GM21526 (cell line): ENCODE data around the gene PDZRN4.
"Not testable (repeated sequence)": the region's sequence is repeated elsewhere in the genome, so short reads cannot be mapped to it uniquely, and the experiment has no call there.

ENCODE experiments used
- ATAC-seq: cut with Tn5 transposase; IDR thresholded peaks from one replicate; pipeline ENCODE4 v1.9.1; 2021; ENCODE audit warnings: moderate library complexity; ENCODE audit not compliant: unreplicated experiment, low FRiP score

PDZRN4 gene

DNA sequence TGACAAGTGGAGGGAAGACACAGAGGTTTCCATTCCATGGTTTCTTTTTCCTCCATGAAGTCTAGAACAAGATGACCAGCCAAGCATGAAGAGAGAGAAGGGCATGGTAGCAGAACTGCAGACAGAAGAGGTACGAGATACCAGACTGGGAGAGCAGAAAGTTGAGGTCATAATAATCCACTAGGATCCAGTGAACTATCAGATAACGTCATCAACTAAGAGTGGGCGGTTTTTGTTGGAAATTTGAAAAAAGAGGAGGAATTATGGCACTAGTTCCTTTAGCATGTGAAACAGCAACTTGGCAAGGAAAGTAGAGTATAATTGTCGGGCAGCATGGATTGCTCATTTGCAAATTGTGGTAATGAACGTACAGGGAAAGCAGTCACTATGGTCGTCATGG lies 357.6 kb downstream of the PDZRN4 start:
- no peak for ATAC-seq

DNA sequence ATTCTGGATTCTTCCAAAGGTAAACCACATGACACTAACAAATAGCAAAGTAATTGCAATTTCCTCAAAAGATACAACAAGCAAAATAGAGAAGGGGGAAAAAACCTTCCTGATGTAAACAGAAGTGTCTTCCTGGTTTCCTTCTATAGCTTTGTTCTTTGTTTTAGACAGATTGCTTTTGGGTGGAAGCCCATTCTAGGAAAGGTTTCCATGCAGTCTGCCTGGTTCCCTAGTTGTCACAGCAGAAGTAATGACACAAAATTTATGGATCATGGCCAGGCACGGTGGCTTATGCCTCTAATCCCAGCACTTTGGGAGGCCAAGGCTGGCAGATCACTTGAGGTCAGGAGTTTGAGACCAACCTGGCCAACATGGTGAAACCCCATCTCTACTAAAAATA lies 359.0 kb downstream of the PDZRN4 start:
- ATAC-seq = not testable (repeated sequence)

DNA sequence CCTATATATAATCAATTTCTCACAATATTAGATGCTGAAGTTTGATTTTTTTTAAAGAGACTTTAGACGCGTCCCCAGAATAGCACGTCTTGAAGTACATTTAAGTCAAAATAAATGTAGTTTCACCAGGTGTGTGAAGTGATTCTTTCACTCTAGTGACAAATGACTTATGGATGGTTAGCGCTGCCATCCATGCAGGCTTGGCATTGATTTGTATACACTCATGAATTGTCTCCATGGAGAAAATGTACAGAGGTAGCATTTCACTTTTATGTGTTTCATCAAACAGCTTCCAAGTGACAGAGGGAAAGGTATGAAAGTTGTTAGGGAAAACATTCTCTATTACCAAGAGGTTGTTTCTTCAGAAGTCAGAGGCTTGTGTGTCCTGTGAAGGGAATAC lies 360.8 kb downstream of the PDZRN4 start:
- no peak for ATAC-seq

DNA sequence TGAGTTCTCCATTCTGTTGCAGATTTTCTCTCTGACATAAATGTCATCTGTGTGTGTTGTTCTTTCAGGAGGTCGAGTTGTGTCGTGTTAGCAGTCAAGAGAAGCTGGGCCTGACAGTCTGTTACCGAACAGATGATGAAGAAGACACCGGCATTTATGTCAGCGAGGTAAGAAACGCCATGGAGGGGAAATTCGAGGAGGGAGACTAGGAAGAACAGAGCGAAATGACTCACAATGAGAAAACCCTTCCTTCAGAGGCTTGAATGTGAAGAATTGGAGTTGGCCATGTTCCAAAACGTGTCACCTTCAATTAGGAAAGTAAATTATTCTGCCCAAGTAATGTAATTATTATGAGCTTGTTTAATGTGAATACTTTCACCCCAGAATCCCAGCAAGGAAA lies 364.5 kb downstream of the PDZRN4 start:
- ATAC-seq = no peak

DNA sequence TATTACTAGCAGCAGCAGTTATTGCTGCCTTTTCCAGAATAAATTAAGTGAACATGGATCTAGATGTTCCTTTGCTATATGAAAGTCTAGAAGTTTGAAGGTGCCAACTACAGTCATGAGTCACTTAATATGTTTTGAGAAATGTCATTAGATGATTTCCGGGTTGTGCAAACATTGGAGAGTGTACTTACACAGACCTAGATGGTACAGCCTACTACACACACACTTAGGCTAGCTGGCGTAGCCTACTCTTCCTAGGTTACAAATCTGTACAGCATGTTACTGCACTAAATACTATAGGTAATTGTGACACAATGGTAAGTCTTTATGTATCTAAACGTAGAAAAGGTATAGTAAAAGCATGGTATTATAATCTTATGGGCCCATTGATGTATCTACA lies 368.1 kb downstream of the PDZRN4 start:
- ATAC-seq = no peak

DNA sequence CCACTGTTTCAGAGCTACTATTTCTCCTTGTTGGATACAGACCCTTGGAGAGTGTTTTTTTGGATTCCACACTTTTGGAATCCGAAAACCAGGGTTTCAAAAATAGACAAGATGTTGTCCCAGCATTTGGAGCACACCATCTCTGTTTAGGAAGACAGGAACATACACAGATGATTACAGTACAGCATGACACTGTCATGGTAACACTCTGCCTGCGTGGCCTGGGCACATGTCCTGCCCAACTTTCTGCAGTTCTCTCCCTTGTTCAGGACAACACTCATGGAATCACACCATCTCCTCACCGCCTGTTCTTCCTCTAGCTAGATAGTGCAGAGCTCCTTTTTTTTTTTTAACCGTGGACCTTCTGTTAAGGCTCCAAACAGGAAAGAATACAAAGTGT lies 369.2 kb downstream of the PDZRN4 start:
- ATAC-seq = no peak

DNA sequence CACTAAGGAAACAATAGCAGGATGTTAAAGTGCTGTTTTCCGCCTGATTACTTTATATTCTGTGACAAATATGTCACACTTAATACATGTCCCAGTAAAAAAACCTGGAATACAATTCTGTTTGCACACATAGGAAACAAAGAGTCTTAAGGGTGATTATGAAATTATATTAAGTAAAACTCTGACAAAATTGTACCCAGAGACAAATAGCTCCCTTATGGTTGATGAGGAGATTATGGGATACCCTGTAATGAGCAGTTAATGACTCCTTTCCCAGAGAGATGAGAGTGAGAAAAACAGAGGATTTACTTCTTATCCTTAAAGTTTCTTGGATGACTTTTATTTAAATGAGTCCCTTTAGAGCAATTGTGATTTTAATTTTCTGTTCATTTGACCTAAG lies 370.6 kb downstream of the PDZRN4 start:
- no peak for ATAC-seq

DNA sequence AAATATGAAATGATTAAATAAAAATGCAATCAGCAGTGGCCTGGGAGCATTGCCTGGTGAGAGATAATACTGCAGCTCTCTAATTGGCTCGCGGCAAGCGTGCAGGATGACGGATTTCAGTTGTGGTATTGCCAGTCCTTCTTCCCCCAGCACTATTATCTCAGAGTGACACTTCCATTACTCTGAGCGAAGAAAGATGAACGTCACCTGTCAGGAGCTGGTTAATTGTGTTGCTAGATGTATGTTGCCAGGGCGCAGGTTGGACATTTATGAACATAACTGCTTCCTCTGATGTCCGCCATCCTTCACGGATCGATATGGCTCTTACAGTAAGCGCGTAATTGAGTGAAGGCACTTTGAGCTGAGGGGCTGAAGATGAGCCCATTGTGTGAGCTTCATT lies 374.9 kb downstream of the PDZRN4 start:
- ATAC-seq = no peak

DNA sequence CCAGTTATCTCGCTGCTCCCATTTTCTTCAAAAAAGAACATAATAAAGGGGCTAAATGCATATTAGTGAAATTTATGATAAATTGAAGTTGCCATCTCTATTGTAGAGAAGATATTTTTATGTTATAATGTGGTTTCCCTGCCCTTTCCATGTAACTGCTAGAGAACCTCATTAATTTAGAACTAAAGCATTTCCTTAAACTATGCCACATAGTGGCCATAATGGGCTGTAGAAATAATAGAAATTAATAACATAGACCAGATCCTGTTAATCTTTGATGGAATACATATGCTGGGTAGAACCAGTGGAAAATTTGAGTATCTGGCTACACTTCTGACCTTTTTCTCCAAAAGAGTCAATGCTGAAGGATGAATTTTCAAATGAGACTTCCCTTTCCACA lies 376.7 kb downstream of the PDZRN4 start:
- no peak for ATAC-seq

DNA sequence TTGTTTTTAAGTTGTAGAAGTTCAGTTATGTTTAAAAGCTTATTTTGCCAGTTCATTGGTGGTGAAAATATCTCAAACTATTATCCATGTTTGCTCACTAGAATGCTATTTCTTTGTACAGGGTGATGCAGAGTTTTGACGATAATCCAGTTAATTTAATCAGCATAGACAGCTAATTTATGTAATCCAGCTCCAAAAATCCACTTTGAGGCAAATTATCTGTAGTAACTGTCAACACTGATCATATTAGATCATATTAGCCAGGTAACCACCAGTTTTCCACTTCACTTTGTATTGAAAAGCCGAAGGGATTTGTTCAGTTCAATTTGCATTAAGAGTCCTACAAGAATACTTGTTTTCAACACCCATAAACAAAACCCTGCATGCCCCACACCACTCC lies 378.6 kb downstream of the PDZRN4 start:
- no peak for ATAC-seq

DNA sequence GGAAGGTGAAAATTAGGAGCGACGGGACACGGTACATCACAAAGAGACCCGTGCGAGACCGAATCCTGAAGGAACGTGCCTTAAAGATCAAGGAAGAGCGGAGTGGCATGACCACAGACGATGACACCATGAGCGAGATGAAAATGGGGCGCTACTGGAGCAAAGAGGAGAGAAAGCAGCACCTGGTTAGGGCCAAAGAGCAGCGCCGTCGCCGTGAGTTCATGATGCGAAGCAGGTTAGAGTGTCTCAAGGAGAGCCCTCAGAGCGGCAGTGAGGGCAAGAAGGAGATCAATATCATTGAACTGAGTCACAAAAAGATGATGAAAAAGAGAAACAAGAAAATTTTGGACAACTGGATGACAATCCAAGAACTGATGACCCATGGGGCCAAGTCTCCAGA lies 385.3 kb downstream of the PDZRN4 start:
- ATAC-seq = no peak

DNA sequence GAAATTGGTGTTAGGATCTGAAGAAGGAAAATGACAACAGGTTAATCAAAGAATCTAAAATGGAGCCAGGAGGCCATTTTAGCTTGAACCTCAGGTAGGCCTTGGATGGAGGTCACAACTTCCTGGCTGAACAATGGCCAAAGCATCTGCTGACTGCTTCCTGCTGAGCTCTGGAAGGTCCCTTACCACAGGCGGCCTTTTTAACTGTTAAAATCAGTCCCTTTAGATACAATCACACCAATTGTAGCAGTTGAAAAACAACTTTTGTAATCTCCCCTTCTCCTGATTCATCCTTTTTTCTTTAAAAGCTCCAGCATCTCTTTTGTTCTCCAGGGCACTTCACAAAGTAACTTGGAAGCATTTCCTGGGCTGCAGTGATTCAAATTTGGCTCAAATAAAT lies 388.8 kb downstream of the PDZRN4 start:
- no peak for ATAC-seq

DNA sequence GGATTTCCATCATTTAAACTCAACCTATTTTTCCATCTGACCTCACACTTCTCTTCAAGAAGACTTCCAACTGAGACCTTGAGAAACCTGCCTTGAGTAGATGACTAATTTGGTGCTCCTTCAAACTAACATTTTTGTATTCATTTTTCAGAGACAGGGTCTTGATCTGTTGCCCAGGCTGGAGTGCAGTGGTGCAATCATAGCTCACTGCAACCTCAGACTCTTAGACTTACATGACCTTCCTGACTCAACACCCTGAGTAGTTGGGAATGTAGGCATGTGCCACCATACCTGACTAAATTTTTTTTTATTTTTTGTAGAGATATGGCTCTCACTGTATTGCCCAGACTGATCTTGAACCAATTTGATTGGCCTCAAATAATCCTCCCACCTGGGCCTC lies 389.9 kb downstream of the PDZRN4 start:
- no peak for ATAC-seq

DNA sequence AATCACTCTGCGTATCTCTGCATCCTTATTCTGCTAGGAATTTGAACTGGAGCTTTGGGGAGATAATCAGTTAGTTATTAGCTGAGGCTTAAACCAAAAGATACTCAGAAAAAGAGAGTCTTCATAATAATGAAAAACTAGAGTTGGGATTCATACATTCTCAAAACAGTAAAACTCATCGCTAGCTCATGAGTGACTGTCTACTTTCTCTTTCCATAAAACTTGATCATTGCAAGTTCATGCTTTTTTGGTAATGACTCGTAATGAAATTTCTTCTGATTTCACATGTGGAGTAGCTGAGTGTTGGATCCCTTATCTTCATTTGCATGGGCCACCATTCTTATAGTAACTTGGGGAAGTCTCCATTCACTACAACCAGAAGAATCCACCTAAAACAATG lies 397.7 kb downstream of the PDZRN4 start:
- no peak for ATAC-seq

DNA sequence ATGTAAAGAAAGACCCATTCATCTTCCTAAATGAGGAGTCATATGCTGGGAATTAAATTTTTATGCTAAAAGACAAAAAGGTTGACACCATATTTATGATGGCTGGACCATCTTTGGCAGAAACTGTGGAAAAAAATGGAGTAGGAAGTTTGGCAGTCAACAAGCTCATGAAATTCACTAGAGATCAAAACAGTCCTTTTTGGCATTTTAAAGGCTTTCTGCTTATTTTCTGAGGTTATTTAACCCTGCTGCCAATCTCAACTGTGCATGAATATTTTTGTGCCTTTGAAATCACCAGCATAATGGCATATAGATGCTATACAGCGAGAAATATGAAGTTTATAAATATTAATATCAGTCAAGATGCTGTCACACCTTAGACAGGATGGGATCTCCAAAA lies 399.5 kb downstream of the PDZRN4 start:
- no peak for ATAC-seq

DNA sequence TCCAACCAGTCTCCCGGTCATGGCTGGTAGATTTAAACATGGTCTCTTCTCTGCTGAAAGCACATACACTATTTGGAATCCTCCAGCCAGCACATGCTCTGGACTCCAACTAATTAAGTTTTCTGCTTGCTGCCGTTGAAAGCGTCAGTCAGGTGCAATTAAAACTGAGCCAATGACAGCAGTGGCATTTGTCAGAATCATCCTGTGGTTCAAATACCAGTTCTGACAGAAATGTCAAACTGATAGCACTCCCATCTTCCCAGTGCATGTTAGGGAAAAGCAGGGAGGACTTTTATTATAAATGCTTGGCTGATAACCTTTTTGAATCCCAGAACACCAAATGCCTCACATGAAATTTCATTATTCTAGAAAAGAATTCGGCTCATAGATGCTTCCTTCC lies 401.8 kb downstream of the PDZRN4 start:
- ATAC-seq = no peak

DNA sequence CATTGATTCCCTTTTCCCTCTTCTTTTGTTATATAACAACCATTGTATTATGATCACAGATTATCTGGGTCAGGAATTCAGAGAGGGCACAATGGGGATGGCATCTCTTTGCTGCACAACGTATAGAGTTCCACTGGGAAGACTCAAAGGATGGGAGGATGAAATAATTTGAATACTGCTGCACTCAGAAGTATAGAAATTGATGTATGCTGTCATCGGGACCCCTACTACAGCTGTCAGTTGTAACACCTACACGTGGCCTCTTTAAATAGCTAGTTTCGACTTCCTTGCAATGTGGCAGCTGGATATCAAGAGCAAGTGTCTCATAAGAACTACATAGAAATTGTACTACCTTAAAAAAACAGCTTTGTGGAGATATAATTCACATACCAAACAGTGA lies 408.1 kb downstream of the PDZRN4 start:
- ATAC-seq = no peak

DNA sequence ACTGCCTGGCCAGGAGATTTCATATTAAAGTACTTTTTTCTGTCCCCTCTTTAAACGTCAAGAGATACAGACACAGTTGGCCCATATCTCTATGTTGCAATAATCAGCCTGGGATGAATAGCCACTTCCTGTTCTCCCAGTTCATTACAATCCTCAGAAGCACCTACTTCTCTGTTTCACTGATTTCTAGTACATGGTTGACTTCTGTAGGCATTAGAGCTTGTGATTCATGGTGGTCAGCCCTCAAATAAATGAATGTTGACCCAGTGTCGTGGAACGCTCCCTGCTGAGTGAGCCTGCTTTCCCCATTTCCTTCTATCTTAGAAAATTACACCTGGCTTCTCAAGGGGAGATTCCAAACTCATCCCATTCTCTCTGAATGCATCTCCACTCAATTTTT lies 416.7 kb downstream of the PDZRN4 start:
- no peak for ATAC-seq

DNA sequence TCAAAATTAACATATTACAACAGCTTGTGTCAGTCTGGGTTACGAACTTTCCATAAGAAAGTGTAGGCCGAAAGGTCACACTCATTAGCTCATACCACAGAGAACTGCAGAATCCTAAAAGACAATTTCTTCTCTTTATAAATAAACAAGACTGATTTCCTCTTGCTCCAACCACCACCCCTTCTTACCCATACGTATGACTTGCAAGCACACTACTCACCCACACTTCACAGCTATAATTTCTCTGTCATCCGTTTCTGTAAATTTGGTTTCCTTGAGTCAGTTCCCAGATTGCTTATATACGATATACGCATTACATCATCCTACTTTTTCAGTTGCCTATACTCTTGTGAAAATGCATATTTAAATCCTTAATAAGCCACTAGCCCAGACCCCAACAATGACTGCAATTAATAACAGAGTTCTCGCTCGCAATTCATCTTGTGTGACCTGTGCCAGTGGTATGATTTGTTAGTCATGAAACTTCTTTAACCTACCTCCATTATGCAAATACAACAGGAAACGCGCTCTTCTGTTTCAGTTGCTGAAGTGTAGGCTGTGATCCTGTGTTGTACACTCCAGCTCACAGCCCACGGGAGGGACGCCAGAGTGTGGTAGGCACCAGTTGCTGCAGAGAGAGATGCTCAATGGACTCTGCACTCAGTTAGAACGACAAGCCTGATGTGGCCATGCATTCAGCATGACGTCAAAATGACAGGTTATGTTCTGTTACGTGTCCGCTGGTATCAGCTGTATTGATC lies 417.6 kb downstream of the PDZRN4 start:
- ATAC-seq = peak; percentile 77

DNA sequence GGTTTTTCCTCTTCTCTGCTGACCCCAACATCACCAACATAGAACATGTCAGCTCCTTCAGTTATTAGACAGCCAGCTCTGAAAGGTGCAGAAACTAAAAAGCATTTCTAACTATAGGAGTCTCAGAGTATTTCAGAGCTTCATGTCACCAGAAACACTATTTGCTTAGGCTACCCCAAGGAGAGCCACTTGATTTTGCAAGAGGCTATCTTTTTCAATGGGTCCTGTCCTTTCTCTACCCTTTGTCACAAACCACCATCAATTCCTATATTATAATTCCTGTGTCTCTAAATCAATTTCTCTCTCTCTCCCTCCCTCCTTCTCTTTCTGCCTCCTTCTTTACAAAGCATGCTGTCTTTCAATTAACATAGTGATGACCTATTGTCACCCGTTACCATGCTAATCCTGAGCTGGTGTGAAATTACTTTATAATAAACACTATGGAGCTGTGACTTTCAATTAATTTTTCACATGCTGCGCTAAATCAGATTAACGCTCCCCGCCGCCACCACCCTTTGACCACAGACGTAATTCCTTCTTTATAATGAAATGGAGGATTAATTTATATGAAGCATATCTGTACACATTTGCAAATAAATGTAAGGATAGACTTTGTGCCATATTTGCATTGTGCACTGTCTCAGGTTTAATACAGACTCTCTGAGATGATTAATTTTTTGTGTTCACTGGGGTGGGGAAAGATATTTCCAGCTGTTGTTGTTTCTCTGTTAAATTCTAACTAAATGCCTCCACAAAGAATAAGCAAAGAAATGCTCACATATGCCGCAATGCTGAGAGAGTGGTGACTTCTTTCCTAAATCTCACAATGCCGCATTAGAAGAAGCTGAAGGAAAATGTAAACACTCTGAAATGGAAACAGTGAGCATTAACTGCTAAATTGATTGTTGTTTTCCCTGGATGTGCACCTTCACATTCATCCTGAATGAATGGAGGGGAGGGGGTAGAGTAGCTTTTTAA lies 418.6 kb downstream of the PDZRN4 start:
- ATAC-seq = no peak

DNA sequence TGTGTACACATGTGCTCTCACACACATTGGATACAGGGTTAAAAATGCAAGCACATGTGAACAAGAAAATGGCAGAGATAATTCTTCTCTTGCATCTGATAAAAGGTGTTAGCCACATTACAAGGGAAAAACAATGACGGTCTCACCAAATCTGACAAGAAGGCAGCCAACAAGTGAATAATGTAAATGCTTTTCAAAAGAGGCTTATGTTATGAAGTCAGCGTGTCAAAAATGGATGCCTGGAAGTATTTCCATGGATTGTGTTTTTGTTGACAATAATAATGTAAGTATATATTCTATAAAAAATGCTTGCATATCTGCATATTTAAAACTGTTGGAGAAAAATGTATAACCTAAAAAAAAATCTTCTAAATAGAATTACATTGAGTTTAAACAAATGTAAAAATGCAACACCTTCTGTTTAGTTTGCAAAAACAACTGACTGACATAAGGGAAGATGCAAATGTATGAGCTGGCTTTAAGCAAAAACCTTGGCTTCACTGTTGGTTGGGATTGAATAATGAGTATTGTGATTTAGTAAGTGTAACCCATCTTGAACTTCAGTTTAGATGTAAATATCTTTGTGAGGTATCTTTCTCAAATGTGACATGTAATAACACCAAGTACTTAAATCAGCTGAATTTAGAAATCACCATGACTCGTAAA lies 424.9 kb downstream of the PDZRN4 start:
- ATAC-seq = no peak
